ENCODE results near the gene GDI2.

DNA sequence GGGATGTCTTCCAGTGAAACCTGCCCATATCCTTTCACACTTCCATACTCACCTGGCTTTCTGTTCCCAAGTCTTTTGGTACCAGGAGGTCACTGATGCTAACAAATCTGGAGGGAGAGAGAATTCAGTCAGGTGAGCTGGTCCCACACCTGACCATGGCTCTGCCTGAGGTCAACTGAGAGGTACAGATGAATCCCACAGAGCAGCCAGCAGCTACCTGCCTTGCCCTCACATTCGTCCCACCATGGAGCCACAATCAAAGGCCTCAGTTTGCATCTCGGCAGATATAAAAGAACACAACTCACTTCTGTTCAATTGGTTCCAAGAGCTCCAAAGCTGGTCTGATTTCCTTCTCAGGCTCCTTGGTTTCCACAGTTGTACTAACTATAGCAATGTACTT lies 47.0 kb downstream of the GDI2 start:
- TF ChIP-seq, protein P1, sequence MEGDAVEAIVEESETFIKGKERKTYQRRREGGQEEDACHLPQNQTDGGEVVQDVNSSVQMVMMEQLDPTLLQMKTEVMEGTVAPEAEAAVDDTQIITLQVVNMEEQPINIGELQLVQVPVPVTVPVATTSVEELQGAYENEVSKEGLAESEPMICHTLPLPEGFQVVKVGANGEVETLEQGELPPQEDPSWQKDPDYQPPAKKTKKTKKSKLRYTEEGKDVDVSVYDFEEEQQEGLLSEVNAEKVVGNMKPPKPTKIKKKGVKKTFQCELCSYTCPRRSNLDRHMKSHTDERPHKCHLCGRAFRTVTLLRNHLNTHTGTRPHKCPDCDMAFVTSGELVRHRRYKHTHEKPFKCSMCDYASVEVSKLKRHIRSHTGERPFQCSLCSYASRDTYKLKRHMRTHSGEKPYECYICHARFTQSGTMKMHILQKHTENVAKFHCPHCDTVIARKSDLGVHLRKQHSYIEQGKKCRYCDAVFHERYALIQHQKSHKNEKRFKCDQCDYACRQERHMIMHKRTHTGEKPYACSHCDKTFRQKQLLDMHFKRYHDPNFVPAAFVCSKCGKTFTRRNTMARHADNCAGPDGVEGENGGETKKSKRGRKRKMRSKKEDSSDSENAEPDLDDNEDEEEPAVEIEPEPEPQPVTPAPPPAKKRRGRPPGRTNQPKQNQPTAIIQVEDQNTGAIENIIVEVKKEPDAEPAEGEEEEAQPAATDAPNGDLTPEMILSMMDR (conservative IDR thresholded peaks at IDR 0.05), result no peak
- no peak for TF ChIP-seq EZH2 (IDR thresholded peaks at IDR 0.05; ENCODE audit: low read depth)

Measured in PC-9 (cell line).